CD1c-positive myeloid dendritic cell (primary cell): Measurements from ENCODE around the gene KRT9.

ENCODE experiments used
- DNase-seq: peaks from one replicate; pipeline ENCODE4 v3.0.0-alpha.2; 2016; ENCODE audit errors: extremely low spot score

Gene KRT9

GRCh38 chr17:41530062-41531048, 41.5 kb downstream of the KRT9 start:
- DNase-seq, result no peak

- DNase-seq, result peak; percentile 15
These were observed 42.4 kb downstream of the KRT9 start for GRCh38 chr17:41529491-41529915.

GRCh38 chr17:41528959-41529353, 42.9 kb downstream of the KRT9 start:
- no peak for DNase-seq

GRCh38 chr17:41527063-41528023, 44.5 kb downstream of the KRT9 start:
- no peak for DNase-seq

- no peak for DNase-seq
These were observed 47.6 kb downstream of the KRT9 start for GRCh38 chr17:41524261-41524660.

- DNase-seq, result no peak
These were observed 48.1 kb downstream of the KRT9 start for GRCh38 chr17:41523787-41524186.

- no peak for DNase-seq
These were observed 48.6 kb downstream of the KRT9 start for GRCh38 chr17:41523225-41523593.

- DNase-seq, result no peak
These were observed 49.3 kb downstream of the KRT9 start for GRCh38 chr17:41522301-41523224.

GRCh38 chr17:41521574-41522261, 50.1 kb downstream of the KRT9 start:
- DNase-seq, result no peak

- DNase-seq, result no peak
These were observed 50.9 kb downstream of the KRT9 start for GRCh38 chr17:41520821-41521521.

- no peak for DNase-seq
These were observed 52.2 kb downstream of the KRT9 start for GRCh38 chr17:41519501-41520224.

- DNase-seq, result no peak
These were observed 52.9 kb downstream of the KRT9 start, which contains the start of gene KRT15 for GRCh38 chr17:41518789-41519449. Gene KRT15, minus strand, starts transcription at chr17:41518890. Its CDS starts 63 bp downstream, at chr17:41518827.

GRCh38 chr17:41518031-41518430, 53.8 kb downstream of the KRT9 start:
- DNase-seq, result no peak

- no peak for DNase-seq
These were observed 55.0 kb downstream of the KRT9 start for GRCh38 chr17:41516830-41517283.

GRCh38 chr17:41516147-41516829, 55.6 kb downstream of the KRT9 start:
- no peak for DNase-seq
